ENCODE data around the gene MERTK.

DNA sequence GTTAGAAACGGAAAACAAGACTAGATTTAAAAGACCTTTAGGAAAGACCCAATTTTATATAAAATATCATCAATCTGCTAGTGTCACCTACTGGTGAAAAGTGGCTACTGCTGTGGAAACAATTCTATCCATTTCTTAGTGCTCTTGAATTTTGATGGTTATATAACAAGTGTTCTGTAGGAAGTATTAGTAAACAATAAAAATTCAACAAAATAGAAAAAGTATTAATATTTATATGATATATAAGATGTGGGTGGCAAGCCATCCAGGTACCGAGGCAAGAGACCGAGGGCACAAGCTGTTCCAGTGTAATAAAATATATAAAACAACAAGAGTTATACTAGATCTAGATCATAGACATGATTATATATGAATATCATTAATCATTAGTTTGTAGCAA is 150.5 kb downstream of the MERTK start:
- TF ChIP-seq CTCF (IDR thresholded peaks at IDR 0.05) (peak; percentile 81 to 92 (median 88)), POLR2A (IDR thresholded peaks at IDR 0.05) (no peak)
